Astrocyte (in vitro differentiated cells and primary cell): Measurements from ENCODE around the gene GPC5. TPM values are rescaled to one million over a fixed set of nuclear protein-coding genes. Genes with fewer than 3 reads are reported as not detected.

Source experiments
- DNase-seq: peaks from one replicate; pipeline ENCODE4 v3.0.0-alpha.2; 2010; ENCODE audit warnings: low read depth
- FAIRE-seq: peaks from 2 replicates; lab custom pipeline; 2011; peaks lifted over from hg19 to GRCh38; lab: Jason Lieb, UNC
- H2AFZ ChIP-seq: 2 replicates; pipeline ENCODE4 v1.6.0; 2012; ENCODE audit warnings: low read depth, low read length, inconsistent platforms
- H3K27ac ChIP-seq: 2 replicates; pipeline ENCODE4 v1.5.1; 2011; ENCODE audit warnings: low read depth, low read length, inconsistent platforms
- H3K27me3 ChIP-seq: 2 replicates; pipeline ENCODE4 v1.6.0; 2011; ENCODE audit warnings: low read length, inconsistent platforms; ENCODE audit not compliant: insufficient read depth
- H3K36me3 ChIP-seq: 2 replicates; pipeline ENCODE4 v1.5.1; 2011; ENCODE audit warnings: low read length, inconsistent platforms; ENCODE audit not compliant: insufficient read depth
- H3K4me1 ChIP-seq: 2 replicates; pipeline ENCODE4 v1.5.1; 2011; ENCODE audit warnings: low read length, inconsistent platforms; ENCODE audit not compliant: insufficient read depth
- H3K4me2 ChIP-seq: 2 replicates; pipeline ENCODE4 v1.6.0; 2012; ENCODE audit warnings: low read length, inconsistent platforms
- H3K4me3 ChIP-seq: 2 replicates; pipeline ENCODE4 v1.5.1; 2011; ENCODE audit warnings: low read depth, mild to moderate bottlenecking, low read length, inconsistent platforms; ENCODE audit not compliant: insufficient read depth
- H3K79me2 ChIP-seq: 2 replicates; pipeline ENCODE4 v1.6.0; 2012; ENCODE audit warnings: mild to moderate bottlenecking, low read length, inconsistent platforms; ENCODE audit not compliant: insufficient read depth
- H3K9ac ChIP-seq: 2 replicates; pipeline ENCODE4 v1.6.0; 2012; ENCODE audit warnings: mild to moderate bottlenecking, low read length, inconsistent platforms
- H3K9me3 ChIP-seq: 2 replicates; pipeline ENCODE4 v1.5.1; 2012; ENCODE audit warnings: low read depth, mild to moderate bottlenecking, low read length, inconsistent platforms; ENCODE audit not compliant: insufficient read depth
- H4K20me1 ChIP-seq: 2 replicates; pipeline ENCODE4 v1.6.0; 2012; ENCODE audit warnings: low read length, inconsistent platforms; ENCODE audit not compliant: insufficient read depth
- H3K27ac Mint-ChIP-seq: one replicate; pipeline ENCODE4 v1.8.0; 2021; ENCODE audit warnings: mild to moderate bottlenecking, mixed read lengths; ENCODE audit not compliant: unreplicated experiment
- H3K27me3 Mint-ChIP-seq: one replicate; pipeline ENCODE4 v1.8.0; 2021; ENCODE audit warnings: low read depth, mixed read lengths; ENCODE audit not compliant: unreplicated experiment
- H3K36me3 Mint-ChIP-seq: one replicate; pipeline ENCODE4 v1.8.0; 2021; ENCODE audit warnings: low read depth, mixed read lengths; ENCODE audit not compliant: unreplicated experiment
- H3K4me1 Mint-ChIP-seq: one replicate; pipeline ENCODE4 v1.8.0; 2021; ENCODE audit warnings: low read depth, mixed read lengths; ENCODE audit not compliant: unreplicated experiment
- H3K4me3 Mint-ChIP-seq: one replicate; pipeline ENCODE4 v1.8.0; 2021; ENCODE audit warnings: mild to moderate bottlenecking, moderate library complexity, mixed read lengths; ENCODE audit not compliant: unreplicated experiment
- H3K9me3 Mint-ChIP-seq: one replicate; pipeline ENCODE4 v1.8.0; 2021; ENCODE audit warnings: mild to moderate bottlenecking, mixed read lengths; ENCODE audit not compliant: unreplicated experiment
- CTCF ChIP-seq: IDR thresholded peaks from 2 replicates; pipeline ENCODE4 v1.5.1; 2011; ENCODE audit warnings: low read depth, mild to moderate bottlenecking, inconsistent platforms, low read length, moderate library complexity; ENCODE audit not compliant: insufficient read depth
- EZH2 ChIP-seq: IDR thresholded peaks from 2 replicates; pipeline ENCODE4 v1.6.1; 2012; ENCODE audit warnings: mild to moderate bottlenecking, low read length, inconsistent platforms; ENCODE audit not compliant: insufficient read depth
- total RNA-seq: library from RNA; stranded (reverse); gene quantifications from 2 replicates; pipeline ENCODE4 v1.2.1, GENCODE V29; 2021

The GPC5 gene
- total RNA-seq, 1 donor from 2014 or later: 1.1 TPM

GRCh38 chr13:91540158-91540736 is 141.8 kb downstream of the GPC5 start:
- FAIRE-seq (no peak), DNase-seq (no peak)
- H2AFZ ChIP-seq: no peak overlapping the region
- no peaks in the 10 kb centered on the region for H3K9me3 ChIP-seq
- Mint-ChIP-seq H3K36me3 (no peaks in the 10 kb centered on the region), H3K27me3 (no peaks in the 10 kb centered on the region), H3K4me3 (no peak overlapping the region), H3K27ac (no peak overlapping the region), H3K4me1 (peaks cover 9% of the 10 kb centered on the region), H3K9me3 (no peaks in the 10 kb centered on the region)
- no peaks in the 10 kb centered on the region for H3K27me3 ChIP-seq
- no peaks in the 10 kb centered on the region for H3K79me2 ChIP-seq
- H3K4me2 ChIP-seq: no peak overlapping the region
- H3K9ac ChIP-seq: no peak overlapping the region
- no peaks in the 10 kb centered on the region for H4K20me1 ChIP-seq
- H3K4me3 ChIP-seq: no peak overlapping the region
- H3K27ac ChIP-seq: no peak overlapping the region
- H3K36me3 ChIP-seq: no peaks in the 10 kb centered on the region
- no peaks in the 10 kb centered on the region for H3K4me1 ChIP-seq
- TF ChIP-seq CTCF: no peak

- Mint-ChIP-seq H3K36me3 (no peaks in the 10 kb centered on the region), H3K4me1 (peaks cover 12% of the 10 kb centered on the region), H3K4me3 (no peak overlapping the region), H3K9me3 (no peaks in the 10 kb centered on the region), H3K27me3 (no peaks in the 10 kb centered on the region), H3K27ac (no peak overlapping the region)
- no peak for DNase-seq
- H3K4me2 ChIP-seq: no peak overlapping the region
- no peaks in the 10 kb centered on the region for H3K79me2 ChIP-seq
- TF ChIP-seq CTCF (no peak), EZH2 (no peak)
- no peak overlapping the region for H3K9ac ChIP-seq
- no peak overlapping the region for H3K4me3 ChIP-seq
- H3K27ac ChIP-seq: no peak overlapping the region
- H2AFZ ChIP-seq: no peak overlapping the region
- H3K36me3 ChIP-seq: no peaks in the 10 kb centered on the region
- no peaks in the 10 kb centered on the region for H3K9me3 ChIP-seq
- no peaks in the 10 kb centered on the region for H3K4me1 ChIP-seq
- no peak for FAIRE-seq
- H3K27me3 ChIP-seq: no peaks in the 10 kb centered on the region
- H4K20me1 ChIP-seq: no peaks in the 10 kb centered on the region
Measured at GRCh38 chr13:91544723-91545122, 146.3 kb downstream of the GPC5 start.

- Histone ChIP-seq H3K9me3 (no peaks in the 10 kb centered on the region), H3K27me3 (no peaks in the 10 kb centered on the region), H3K4me1 (no peaks in the 10 kb centered on the region), H3K79me2 (no peaks in the 10 kb centered on the region), H3K4me3 (no peak overlapping the region), H2AFZ (no peak overlapping the region), H3K4me2 (no peak overlapping the region), H4K20me1 (no peaks in the 10 kb centered on the region), H3K27ac (no peak overlapping the region), H3K9ac (no peak overlapping the region), H3K36me3 (no peaks in the 10 kb centered on the region)
- no peak overlapping the region for H3K4me3 Mint-ChIP-seq
- no peaks in the 10 kb centered on the region for H3K36me3 Mint-ChIP-seq
- TF ChIP-seq CTCF: no peak
- no peak for TF ChIP-seq EZH2
- FAIRE-seq (no peak), DNase-seq (no peak)
- H3K27me3 Mint-ChIP-seq: no peaks in the 10 kb centered on the region
- H3K27ac Mint-ChIP-seq: no peak overlapping the region
- H3K9me3 Mint-ChIP-seq: peaks cover 1% of the 10 kb centered on the region
- peaks cover 6% of the 10 kb centered on the region for H3K4me1 Mint-ChIP-seq
Measured at GRCh38 chr13:91546900-91547299, 148.5 kb downstream of the GPC5 start.
